Cardiac septum (tissue), 1 donor: ENCODE measurements around the gene ZNF468. TPM values are rescaled to one million over a fixed set of nuclear protein-coding genes. Genes with fewer than 3 reads are reported as not detected.
"Not testable (repeated sequence)": the region's sequence is repeated elsewhere in the genome, so short reads cannot be mapped to it uniquely, and the experiment has no call there.

ENCODE experiments used
- DNase-seq: peaks from one replicate; pipeline ENCODE4 v3.0.0-alpha.2; 2020; ENCODE audit warnings: low spot score
- intact Hi-C: fragments of 100-400 bp; cut with DNase I; formaldehyde crosslinking; loops from one replicate; pipeline ENCODE4 v1.14.0; 2022
- total RNA-seq: library from RNA; stranded (reverse); fragmentation: NEBNext Ultra II Directional; extraction: Animal tissue kit (Norgen Biotek cat#: 25700); gene quantifications from one replicate; pipeline ENCODE4 v1.2.1, GENCODE V29; 2021
- donor health status: DM: no; HTN: no; CAD: no.

The ZNF468 gene
- total RNA-seq, 1 donor from 2014 or later: 7.8 TPM

GRCh38 chr19:52834289-52834688, 23.1 kb downstream of the ZNF468 start:
- DNase-seq, intact Hi-C loops: not testable (repeated sequence)

GRCh38 chr19:52833541-52833940, 23.9 kb downstream of the ZNF468 start:
- intact Hi-C loops, DNase-seq: not testable (repeated sequence)

- intact Hi-C loops, DNase-seq: not testable (repeated sequence)
Measured at GRCh38 chr19:52829866-52830265, 27.6 kb downstream of the ZNF468 start.

- intact Hi-C loops: no loop called here
- no peak for DNase-seq
Measured at GRCh38 chr19:52825765-52826164, 31.7 kb downstream of the ZNF468 start.

DNA sequence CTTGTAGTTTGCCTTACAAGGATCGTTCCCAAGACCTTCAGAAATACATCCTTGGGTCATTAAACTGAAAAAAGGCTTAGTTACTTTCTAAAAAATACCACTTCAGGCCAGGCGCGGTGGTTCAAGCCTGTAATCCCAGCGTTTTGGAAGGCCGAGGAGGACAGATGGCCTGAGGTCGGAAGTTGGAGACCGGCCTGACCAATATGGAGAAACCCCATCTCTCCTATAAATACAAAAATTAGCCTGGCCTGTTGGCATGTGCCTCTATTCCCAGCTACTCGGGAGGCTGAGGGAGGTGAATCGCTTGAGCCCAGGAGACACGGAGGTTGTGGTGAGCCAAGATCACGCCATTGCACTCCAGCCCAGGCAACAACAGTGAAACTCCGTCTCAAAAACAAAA, 33.7 kb downstream of the ZNF468 start:
- intact Hi-C loops: no loop called here
- DNase-seq: no peak

- intact Hi-C loops: not testable (repeated sequence)
- peak; percentile 83 for DNase-seq
Measured at GRCh38 chr19:52821204-52821960, 36.0 kb downstream of the ZNF468 start, which contains the start of gene ZNF28. Gene ZNF28, minus strand, starts transcription at chr19:52821633. Its CDS starts 3,675 bp downstream, at chr19:52817958.

- DNase-seq, intact Hi-C loops: not testable (repeated sequence)
Measured at GRCh38 chr19:52820472-52821203, 36.8 kb downstream of the ZNF468 start.

- DNase-seq: no peak
- intact Hi-C loops: no loop called here
Measured at GRCh38 chr19:52809801-52810200, 47.6 kb downstream of the ZNF468 start.

GRCh38 chr19:52799950-52800640, 57.3 kb downstream of the ZNF468 start:
- intact Hi-C loops, DNase-seq: not testable (repeated sequence)

DNA sequence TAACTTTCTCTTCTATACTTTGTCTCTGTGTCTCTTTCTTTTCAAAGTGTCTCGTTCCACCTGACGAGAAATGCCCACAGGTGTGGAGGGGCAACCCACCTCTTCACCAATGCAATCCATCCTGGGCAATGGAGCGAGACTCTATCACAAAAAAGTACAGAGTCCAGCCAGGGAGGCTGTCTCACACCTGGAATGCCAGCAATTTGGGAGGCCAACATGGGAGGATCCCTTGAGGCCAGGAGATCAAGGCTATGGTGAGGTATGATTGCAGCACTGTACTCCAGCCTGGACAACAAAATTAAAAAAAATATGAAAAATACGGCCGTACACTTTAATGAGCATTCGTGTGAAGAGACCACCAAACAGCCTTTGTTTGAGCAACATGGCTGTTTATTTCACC, 68.0 kb downstream of the ZNF468 start:
- intact Hi-C loops: no loop called here
- no peak for DNase-seq

Other genes with a start within 250 kb of the ZNF468 start
- 16.8 TPM for gene ZNF83, start 219.3 kb downstream of the ZNF468 start, total RNA-seq
- gene ZNF611, start 122.6 kb downstream of the ZNF468 start, total RNA-seq: 6.8 TPM
- 2.2 TPM for gene ZNF600, start 70.8 kb downstream of the ZNF468 start, total RNA-seq
- 8.0 TPM for gene ZNF28, start 36.0 kb downstream of the ZNF468 start, total RNA-seq
- gene ZNF320, start 40.0 kb upstream of the ZNF468 start, total RNA-seq: 9.2 TPM
- gene ZNF888, start 65.8 kb upstream of the ZNF468 start, total RNA-seq: 1.3 TPM
- 5.2 TPM for gene ZNF816, start 105.3 kb upstream of the ZNF468 start, total RNA-seq
- not detected for gene ERVV-1, start 156.3 kb upstream of the ZNF468 start, total RNA-seq
- not detected for gene ERVV-2, start 187.1 kb upstream of the ZNF468 start, total RNA-seq
- 16.8 TPM for gene ZNF160, start 245.8 kb upstream of the ZNF468 start, total RNA-seq